ACC112 (cell line): ENCODE results near the gene HUS1.
"Not testable (repeated sequence)": the region's sequence is repeated elsewhere in the genome, so short reads cannot be mapped to it uniquely, and the experiment has no call there.

ENCODE experiments used
- H2AFZ ChIP-seq: fragments of 200-600 bp; sonication (generic); one replicate; pipeline ENCODE4 v1.6.0; 2017; ENCODE audit warnings: antibody characterized with exemption, low read length; ENCODE audit not compliant: unreplicated experiment
- H3K27ac ChIP-seq: fragments of 200-600 bp; sonication (generic); 2 replicates; pipeline ENCODE4 v1.5.1; 2014; ENCODE audit warnings: low read depth, mild to moderate bottlenecking, antibody characterized with exemption, low read length, moderate library complexity
- H3K27me3 ChIP-seq: fragments of 200-600 bp; sonication (generic); 2 replicates; pipeline ENCODE4 v1.6.1; 2014; ENCODE audit warnings: mild to moderate bottlenecking, antibody characterized with exemption, low read length, moderate library complexity, mixed read lengths; ENCODE audit not compliant: insufficient read depth
- H3K36me3 ChIP-seq: fragments of 200-600 bp; sonication (generic); 2 replicates; pipeline ENCODE4 v1.6.1; 2016; ENCODE audit warnings: mild to moderate bottlenecking, antibody characterized with exemption, low read length, moderate library complexity, mixed read lengths; ENCODE audit not compliant: insufficient read depth
- H3K4me1 ChIP-seq: fragments of 200-600 bp; sonication (generic); one replicate; pipeline ENCODE4 v1.6.1; 2016; ENCODE audit warnings: low read length, mixed read lengths; ENCODE audit not compliant: insufficient read depth, unreplicated experiment, control insufficient read depth
- H3K4me3 ChIP-seq: fragments of 200-600 bp; sonication (generic); 2 replicates; pipeline ENCODE4 v1.5.1; 2014; ENCODE audit warnings: mild to moderate bottlenecking, low read depth, low read length
- H3K79me2 ChIP-seq: fragments of 200-600 bp; sonication (generic); one replicate; pipeline ENCODE4 v1.6.0; 2016; ENCODE audit warnings: low read length; ENCODE audit not compliant: control insufficient read depth, unreplicated experiment, insufficient read depth

HUS1 gene

DNA sequence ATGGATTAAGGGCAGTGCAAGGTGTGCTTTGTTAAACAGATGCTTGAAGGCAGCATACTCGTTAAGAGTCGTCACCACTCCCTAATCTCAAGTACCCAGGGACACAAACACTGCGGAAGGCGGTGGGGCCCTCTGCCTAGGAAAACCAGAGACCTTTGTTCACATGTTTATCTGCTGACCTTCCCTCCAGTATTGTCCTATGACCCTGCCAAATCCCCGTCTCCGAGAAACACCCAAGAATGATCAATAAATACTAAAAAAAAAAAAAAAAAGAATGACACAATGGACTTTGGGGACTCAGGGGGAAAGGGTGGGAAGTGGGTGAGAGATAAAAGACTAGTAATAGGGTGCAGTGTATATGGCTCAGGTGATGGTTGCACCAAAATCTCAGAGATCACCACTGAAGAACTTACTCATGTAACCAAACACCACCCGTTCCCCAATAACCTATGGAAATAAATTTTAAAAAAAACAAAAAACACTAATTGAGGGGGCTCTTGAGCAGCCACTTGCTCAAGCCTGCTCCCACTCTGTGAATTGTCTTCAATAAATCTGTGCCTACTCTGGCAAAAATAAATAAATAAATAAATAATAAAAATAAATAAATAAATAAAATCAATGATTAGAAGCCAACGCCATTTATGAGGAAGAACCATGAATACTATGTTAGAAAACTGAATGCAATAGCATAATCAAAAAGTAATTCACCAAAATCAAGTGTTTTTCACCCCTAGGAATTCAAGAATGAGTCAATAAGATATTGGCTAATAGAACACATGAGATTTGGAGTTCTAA is 56.1 kb downstream of the HUS1 start:
- H3K27me3 ChIP-seq, H3K4me3 ChIP-seq, H3K79me2 ChIP-seq, H2AFZ ChIP-seq, H3K27ac ChIP-seq, H3K4me1 ChIP-seq, H3K36me3 ChIP-seq: not testable (repeated sequence)

DNA sequence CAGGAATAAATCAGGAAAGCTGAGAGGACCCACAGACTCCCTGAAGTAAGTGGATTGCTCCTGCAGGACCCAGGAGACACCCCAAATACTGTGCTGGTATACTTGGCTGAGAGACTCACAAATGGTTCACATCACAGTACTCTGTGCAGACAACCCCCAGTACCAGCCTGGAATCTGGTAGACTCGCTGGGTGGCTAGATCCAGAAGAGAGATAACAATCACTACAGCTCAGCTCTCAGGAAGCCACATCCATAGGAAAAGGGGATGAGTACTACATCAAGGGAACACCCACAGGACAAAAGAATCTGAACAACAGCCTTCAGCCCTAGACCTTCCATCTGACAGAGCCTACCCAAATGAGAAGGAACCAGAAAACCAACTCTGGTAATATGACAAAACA is 62.9 kb downstream of the HUS1 start:
- H3K79me2 ChIP-seq, H3K4me1 ChIP-seq, H2AFZ ChIP-seq, H3K36me3 ChIP-seq, H3K27ac ChIP-seq, H3K27me3 ChIP-seq, H3K4me3 ChIP-seq: not testable (repeated sequence)

DNA sequence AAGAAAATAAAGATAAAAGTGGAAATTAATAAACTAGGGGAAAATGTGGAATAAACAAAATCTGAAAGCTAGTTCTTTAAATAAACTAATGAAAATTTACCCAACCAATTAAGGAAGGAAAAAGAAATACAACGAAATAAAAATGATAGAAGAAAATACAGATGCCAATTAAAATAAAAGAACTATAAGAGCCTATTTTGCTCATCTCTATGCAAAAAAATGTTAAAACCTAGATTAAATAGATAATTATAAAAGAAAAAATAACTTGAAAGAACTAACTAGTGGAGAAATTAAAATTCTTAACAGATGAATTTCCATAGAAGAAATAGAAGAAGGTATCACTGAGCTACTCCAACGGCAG is 63.8 kb downstream of the HUS1 start:
- Histone ChIP-seq H3K27ac (no peak overlapping the region), H2AFZ (no peak overlapping the region), H3K36me3 (no peaks in the 10 kb centered on the region), H3K4me3 (no peak overlapping the region), H3K4me1 (no peaks in the 10 kb centered on the region), H3K27me3 (no peaks in the 10 kb centered on the region), H3K79me2 (no peaks in the 10 kb centered on the region)

DNA sequence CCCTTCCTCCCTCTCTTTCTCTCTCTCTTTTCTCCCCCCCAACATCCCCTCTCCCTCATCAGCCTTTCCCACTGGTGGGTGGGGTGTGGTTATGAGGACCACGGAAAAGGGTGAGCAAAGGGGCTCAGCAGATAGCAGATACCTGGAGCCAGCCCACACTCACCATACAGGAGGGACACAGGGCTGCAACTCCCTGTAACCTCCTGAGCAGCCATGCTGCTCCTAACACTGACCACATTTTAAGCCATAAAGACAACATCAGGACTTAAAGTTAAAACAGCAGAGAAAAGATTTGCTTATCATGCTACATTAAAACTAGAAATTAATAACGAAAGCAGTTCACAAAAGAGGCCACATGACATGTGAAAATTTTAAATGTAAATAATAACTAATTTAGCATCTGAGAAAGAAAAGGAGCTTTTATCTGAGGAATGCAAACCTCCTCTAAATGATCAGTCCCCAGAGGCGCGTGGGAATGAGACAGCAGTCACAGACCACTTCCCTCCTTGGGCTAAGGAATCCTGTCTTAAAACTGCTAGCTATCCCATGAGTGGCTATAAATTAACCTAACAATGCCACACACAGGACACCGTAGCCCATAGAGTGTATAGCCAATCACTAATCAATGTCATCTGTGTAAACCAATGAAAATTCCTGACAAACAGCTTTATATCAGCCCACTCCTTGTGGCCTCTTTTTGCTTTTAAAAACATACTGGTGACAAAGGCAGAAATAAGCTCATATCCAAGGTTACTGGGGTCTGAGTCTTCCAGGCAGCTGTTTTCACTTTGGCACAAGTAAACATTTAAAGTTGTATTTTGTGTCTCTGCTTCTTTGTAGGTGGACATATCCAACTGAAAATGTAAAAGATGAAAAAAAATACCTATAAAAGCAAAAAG is 64.4 kb downstream of the HUS1 start:
- Histone ChIP-seq H3K4me3 (no peak overlapping the region), H3K4me1 (no peaks in the 10 kb centered on the region), H3K79me2 (no peaks in the 10 kb centered on the region), H2AFZ (peak overlapping the region; percentile 57), H3K27me3 (no peaks in the 10 kb centered on the region), H3K36me3 (no peaks in the 10 kb centered on the region), H3K27ac (no peak overlapping the region)
